ENCODE data around the gene CDK9.

CDK9 gene

GRCh38 chr9:127826253-127826913, 40.5 kb downstream of the CDK9 start:
- no peak for TF ChIP-seq CTCF (IDR thresholded peaks at IDR 0.05; ENCODE audit: low read depth, low read length)
- Histone ChIP-seq H3K36me3 (peaks cover 5% of the 10 kb centered on the region), H3K9me3 (ENCODE audit: severe bottlenecking) (no peaks in the 10 kb centered on the region), H3K27ac (peak overlapping the region; percentile 18), H3K4me3 (ENCODE audit: low read depth, low read length) (no peak overlapping the region), H3K27me3 (ENCODE audit: insufficient read depth, low read depth, severe bottlenecking) (no peaks in the 10 kb centered on the region)
- no peak for DNase-seq

- no peaks in the 10 kb centered on the region for H3K9me3 ChIP-seq (ENCODE audit: severe bottlenecking)
- no peak for DNase-seq
- no peaks in the 10 kb centered on the region for H3K27me3 ChIP-seq (ENCODE audit: insufficient read depth, low read depth, severe bottlenecking)
- TF ChIP-seq CTCF (IDR thresholded peaks at IDR 0.05; ENCODE audit: low read depth, low read length): no peak
- H3K4me3 ChIP-seq (ENCODE audit: low read depth, low read length): no peak overlapping the region
- H3K36me3 ChIP-seq: peaks cover 5% of the 10 kb centered on the region
- H3K27ac ChIP-seq: no peak overlapping the region
These were observed 42.6 kb downstream of the CDK9 start for GRCh38 chr9:127828262-127829031.

- H3K36me3 ChIP-seq: no peaks in the 10 kb centered on the region; the same call in 1 of the 2 replicates
- peaks cover 2% of the 10 kb centered on the region for H3K9me3 ChIP-seq (ENCODE audit: severe bottlenecking)
- TF ChIP-seq CTCF (IDR thresholded peaks at IDR 0.05; ENCODE audit: low read depth, low read length): no peak
- no peak for DNase-seq
- no peak overlapping the region for H3K27ac ChIP-seq
- H3K27me3 ChIP-seq (ENCODE audit: insufficient read depth, low read depth, severe bottlenecking): no peaks in the 10 kb centered on the region
- no peak overlapping the region for H3K4me3 ChIP-seq (ENCODE audit: low read depth, low read length)
These were observed 43.5 kb downstream of the CDK9 start for GRCh38 chr9:127829205-127829906.

GRCh38 chr9:127832248-127832647, 46.4 kb downstream of the CDK9 start:
- Histone ChIP-seq H3K36me3 (no peaks in the 10 kb centered on the region), H3K9me3 (ENCODE audit: severe bottlenecking) (peaks cover 2% of the 10 kb centered on the region), H3K27me3 (ENCODE audit: insufficient read depth, low read depth, severe bottlenecking) (no peaks in the 10 kb centered on the region), H3K27ac (no peak overlapping the region), H3K4me3 (ENCODE audit: low read depth, low read length) (no peak overlapping the region)
- DNase-seq: no peak
- TF ChIP-seq CTCF (IDR thresholded peaks at IDR 0.05; ENCODE audit: low read depth, low read length): no peak

GRCh38 chr9:127833555-127833954, 47.7 kb downstream of the CDK9 start:
- Histone ChIP-seq H3K36me3 (no peaks in the 10 kb centered on the region), H3K9me3 (ENCODE audit: severe bottlenecking) (peaks cover 2% of the 10 kb centered on the region), H3K27ac (no peak overlapping the region), H3K4me3 (ENCODE audit: low read depth, low read length) (no peak overlapping the region), H3K27me3 (ENCODE audit: insufficient read depth, low read depth, severe bottlenecking) (no peaks in the 10 kb centered on the region)
- TF ChIP-seq CTCF (IDR thresholded peaks at IDR 0.05; ENCODE audit: low read depth, low read length): no peak
- DNase-seq: no peak
